ENCODE data around the gene BEST3. TPM values are rescaled to one million over a fixed set of nuclear protein-coding genes. Genes with fewer than 3 reads are reported as not detected.

Gene BEST3
- under 0.01 TPM in 1 of 2 replicates, not detected in the other for total RNA-seq

DNA sequence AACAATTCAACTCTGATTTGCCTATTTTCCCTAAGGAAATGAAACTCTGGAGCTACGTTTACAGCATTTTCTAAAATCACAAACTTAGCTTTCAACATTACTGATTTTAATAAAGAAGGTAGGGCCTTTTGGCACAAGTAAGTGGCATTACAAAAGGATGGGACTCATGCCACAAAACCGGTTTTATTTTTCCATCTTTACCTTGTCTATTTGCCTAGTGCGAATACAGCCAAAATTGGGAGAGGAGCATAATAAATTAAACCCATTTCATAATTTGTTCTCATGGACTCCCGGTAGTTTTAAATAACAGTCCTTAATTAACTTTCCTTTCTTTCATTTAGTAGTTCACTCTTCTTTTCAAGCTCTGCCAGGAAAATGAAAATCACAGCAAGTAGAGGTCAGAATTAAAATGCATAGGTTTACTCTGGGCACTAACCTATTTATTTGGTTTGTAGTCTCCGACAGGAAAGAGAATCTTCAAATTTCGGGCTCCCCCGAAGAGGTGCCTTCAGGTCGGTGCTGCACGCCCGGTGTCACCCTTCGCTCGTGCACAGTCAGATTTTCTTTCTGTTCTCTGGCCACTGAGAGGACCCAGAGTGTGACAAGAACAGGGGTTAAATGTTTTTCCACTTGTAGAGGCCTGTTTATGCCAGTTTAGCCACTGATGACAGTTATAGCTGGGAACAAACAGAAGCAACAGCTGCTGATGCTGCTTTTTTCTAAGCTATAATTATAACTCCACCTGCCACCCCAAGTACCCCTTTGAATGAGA is at the start of gene BEST3:
Gene BEST3, minus strand, starts transcription at position 535 of the 772 bp plus-strand sequence. CDS start 1,505 bp downstream, outside the sequence.

DNA sequence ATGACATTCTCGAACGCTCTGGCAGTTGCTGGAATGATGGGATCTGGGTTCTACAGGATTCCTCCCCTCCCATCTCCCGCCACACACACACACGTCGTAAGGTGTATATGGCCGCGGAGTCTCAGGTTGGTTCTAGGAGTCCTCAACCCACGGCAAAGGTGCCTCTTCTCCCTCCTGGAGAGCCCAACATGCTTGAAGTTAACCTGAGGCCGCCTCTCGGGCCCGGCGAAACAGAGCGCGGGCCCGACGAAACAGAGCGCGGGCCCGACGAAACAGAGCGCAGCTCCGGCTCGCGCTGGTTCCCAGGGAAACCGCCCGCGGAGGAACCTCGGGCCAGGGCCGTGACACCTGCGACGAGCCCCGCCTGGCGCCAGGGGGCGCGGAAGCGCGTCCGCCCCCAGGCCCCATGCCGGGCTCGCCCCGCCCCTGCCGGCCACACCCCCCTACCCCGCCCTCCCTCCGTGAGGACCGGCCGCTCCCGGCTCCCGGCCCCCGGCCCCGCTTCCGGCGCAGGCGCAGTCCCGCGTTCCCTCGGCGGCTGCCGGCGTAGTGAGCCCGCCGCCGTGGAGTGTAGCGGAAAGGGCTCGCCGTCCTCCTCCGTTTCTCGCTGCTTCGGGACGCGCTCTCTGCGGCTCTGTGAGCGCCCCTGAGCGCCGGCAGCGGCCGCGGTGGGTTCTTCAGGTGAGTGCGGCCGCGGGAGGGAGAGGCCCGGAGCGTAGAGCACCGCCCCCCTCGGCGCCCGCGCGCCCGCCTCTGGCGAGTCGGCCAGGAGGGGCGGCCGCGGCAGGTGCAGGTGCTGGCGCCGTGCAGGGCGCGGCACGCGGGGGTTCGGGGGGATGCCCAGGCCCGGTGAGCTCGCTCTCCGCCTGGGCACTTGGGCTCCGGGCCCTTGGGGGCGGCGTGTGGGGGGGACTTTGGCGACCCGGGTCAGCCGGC is 39.5 kb upstream of the BEST3 start, which contains the start of gene RAB3IP:
Gene RAB3IP, plus strand, starts transcription at position 510 of the 936 bp plus-strand sequence. CDS start 16,549 bp downstream, outside the sequence.

DNA sequence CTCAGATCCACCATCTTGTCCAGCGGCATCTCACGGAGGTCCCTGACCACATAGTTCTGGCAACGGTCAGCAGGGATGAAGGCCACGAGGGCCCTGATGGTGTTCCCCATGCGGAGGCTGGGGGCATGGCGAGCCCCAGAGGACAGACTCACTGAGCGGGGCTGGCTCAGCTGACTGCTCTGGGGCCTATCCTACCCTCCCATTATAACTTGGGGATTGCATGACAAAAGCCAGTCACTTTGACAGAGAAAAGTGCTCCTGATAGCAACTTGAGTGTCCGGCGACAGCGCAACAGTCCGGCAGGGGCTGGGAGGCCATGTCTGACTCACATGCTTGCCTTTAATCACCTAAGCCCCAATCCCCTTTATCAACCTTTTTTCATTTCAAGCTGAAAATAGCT is 88.4 kb downstream of the BEST3 start, which contains the start of gene LRRC10:
Gene LRRC10, minus strand, starts transcription at position 179 of the 400 bp plus-strand sequence. Its CDS starts 69 bp downstream, at position 110.

Other genes starting within 250 kb of the BEST3 start
- gene FRS2, start 228.9 kb downstream of the BEST3 start, total RNA-seq: 85.7 and 94.6 TPM in 2 replicates
- 146 and 154 TPM in 2 replicates for gene CCT2, start 113.8 kb downstream of the BEST3 start, total RNA-seq
- not detected in 2 replicates for gene LRRC10, start 88.4 kb downstream of the BEST3 start, total RNA-seq
- gene RAB3IP, start 39.6 kb upstream of the BEST3 start, total RNA-seq: 5.5 and 5.6 TPM in 2 replicates
- gene MYRFL, start 125.9 kb upstream of the BEST3 start, total RNA-seq: 0.16 TPM in 1 of 2 replicates, not detected in the other